ENCODE results near the gene ADGRA1.

DNA sequence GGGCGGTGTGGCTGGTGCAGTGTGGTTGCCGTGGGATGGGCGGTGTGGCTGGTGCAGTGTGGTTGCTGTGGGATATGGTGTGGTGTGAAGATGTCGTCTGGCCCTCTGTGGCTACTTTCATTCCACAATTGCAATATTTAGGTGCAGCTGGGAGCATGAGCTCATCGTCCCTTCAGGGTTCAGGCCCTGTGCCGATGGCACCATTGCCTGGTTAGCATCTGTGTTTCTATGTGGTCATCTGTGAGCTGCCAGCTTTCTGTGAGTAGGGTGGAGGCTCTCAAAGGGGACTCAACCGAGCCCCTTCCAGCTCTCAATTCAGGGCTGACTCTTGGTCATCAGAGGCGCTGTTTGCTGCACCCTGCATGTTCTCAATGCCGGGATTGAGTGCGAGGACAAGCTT is 3.6 kb downstream of the ADGRA1 start:
- TF ChIP-seq, protein P1, sequence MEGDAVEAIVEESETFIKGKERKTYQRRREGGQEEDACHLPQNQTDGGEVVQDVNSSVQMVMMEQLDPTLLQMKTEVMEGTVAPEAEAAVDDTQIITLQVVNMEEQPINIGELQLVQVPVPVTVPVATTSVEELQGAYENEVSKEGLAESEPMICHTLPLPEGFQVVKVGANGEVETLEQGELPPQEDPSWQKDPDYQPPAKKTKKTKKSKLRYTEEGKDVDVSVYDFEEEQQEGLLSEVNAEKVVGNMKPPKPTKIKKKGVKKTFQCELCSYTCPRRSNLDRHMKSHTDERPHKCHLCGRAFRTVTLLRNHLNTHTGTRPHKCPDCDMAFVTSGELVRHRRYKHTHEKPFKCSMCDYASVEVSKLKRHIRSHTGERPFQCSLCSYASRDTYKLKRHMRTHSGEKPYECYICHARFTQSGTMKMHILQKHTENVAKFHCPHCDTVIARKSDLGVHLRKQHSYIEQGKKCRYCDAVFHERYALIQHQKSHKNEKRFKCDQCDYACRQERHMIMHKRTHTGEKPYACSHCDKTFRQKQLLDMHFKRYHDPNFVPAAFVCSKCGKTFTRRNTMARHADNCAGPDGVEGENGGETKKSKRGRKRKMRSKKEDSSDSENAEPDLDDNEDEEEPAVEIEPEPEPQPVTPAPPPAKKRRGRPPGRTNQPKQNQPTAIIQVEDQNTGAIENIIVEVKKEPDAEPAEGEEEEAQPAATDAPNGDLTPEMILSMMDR (IDR thresholded peaks at IDR 0.05 in 2 of 3, conservative IDR thresholded peaks at IDR 0.05 in 1 of 3; ENCODE audit: control insufficient read depth in 2 of 3, extremely low read depth in 1 of 3, insufficient read depth in 1 of 3, low read depth in 3 of 3, low read length in 3 of 3): no peak
- TF ChIP-seq POLR2A (IDR thresholded peaks at IDR 0.05; ENCODE audit: low read depth, low read length) (no peak), PKNOX1 (IDR thresholded peaks at IDR 0.05) (no peak), RAD21 (IDR thresholded peaks at IDR 0.05; ENCODE audit: insufficient read depth, low read depth, low read length) (no peak), FOXK2 (IDR thresholded peaks at IDR 0.05) (no peak), MYC (IDR thresholded peaks at IDR 0.05; ENCODE audit: insufficient read depth, insufficient read length, insufficient replicate concordance, low read length, severe bottlenecking) (no peak), POLR2AphosphoS2 (IDR thresholded peaks at IDR 0.05; ENCODE audit: low read depth, low read length) (no peak)
- TF ChIP-seq, protein P2, sequence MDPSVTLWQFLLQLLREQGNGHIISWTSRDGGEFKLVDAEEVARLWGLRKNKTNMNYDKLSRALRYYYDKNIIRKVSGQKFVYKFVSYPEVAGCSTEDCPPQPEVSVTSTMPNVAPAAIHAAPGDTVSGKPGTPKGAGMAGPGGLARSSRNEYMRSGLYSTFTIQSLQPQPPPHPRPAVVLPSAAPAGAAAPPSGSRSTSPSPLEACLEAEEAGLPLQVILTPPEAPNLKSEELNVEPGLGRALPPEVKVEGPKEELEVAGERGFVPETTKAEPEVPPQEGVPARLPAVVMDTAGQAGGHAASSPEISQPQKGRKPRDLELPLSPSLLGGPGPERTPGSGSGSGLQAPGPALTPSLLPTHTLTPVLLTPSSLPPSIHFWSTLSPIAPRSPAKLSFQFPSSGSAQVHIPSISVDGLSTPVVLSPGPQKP (IDR thresholded peaks at IDR 0.05; ENCODE audit: low read depth, low read length): no peak
